ENCODE data around the gene NCMAP. TPM values are rescaled to one million over a fixed set of nuclear protein-coding genes. Genes with fewer than 3 reads are reported as not detected.

NCMAP gene
- total RNA-seq, 1 donor from 2014 or later, result under 0.01 TPM

- DNase-seq, result no peak
Observed at GRCh38 chr1:24572301-24572700, 16.4 kb downstream of the NCMAP start.

DNA sequence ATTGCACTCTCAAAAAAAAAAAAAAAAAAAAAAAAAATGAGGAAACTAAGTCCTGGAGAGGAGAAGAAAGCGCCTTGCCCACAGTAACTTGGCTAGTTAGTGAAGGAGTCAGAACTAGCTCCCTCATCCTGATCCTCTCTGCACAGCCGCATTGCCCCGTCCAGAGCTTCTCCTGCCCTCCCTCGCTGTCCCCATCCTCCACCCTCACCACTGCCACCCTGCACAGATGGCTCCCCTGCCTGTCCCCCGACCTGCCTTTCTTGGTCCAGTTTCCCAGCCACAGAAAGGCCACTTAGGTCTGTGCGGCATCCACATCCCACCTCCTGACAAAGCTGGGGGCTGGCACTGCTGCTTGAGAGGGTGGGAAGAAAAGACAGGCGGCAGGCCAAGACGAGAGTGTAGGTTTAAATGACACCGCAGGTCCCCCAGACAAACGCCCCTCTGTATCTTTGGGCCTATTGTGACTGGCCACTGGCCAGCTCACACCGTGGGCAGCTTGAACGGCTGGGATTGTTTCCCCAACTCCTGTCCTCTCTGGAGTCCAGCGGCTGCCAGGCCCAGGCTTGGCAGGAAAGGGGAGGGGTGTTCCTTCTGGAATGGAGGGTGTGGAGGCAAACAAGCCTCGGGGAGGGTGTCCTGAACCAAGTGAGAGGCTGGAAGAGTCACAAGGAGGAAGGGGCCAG, 20.2 kb downstream of the NCMAP start:
- no peak for DNase-seq

DNA sequence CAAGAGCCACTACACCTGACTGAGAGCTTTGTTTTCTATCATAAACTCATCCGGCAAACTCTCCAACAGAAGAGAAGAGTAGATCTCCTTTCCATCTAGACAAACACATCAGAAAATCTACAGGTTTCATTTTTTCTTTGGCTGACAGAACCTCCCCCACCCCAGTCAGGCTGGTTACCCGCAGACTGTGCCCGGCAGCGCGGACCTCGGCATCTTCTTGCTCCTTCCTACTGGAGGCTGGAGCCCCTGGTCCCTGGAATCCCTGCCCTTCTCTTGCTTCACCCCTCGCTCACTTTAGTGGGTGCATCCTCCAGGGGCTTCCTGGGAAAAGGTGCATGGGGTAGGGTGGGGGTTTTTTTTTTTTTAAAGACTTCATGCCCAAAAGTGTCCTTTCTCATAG, 23.0 kb downstream of the NCMAP start:
- DNase-seq, result no peak

- DNase-seq, result no peak
Observed at GRCh38 chr1:24580756-24581155, 24.9 kb downstream of the NCMAP start.

DNA sequence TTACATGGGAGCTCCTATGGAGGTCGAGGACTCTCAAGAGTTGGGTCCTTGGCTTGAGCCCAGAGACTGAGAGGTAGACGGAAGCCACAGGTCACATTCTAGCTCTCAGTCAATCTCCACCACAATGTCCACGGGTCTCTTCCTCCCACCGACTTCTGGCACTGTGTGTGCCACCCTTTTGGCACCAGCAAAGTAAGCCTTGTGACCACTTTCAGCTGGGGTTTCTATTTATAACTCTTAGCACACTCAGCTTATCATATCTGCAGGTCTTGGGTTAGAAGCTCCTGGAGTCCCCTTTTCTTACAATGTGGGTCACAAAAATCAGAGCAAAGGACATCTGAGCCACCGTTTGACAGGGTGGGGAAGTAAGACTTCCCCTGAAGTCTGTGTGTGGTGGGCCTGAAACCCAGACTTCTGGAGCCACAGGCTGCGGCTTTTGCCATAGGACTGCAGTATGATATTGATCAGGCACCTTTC, 28.3 kb downstream of the NCMAP start:
- DNase-seq, result no peak

DNA sequence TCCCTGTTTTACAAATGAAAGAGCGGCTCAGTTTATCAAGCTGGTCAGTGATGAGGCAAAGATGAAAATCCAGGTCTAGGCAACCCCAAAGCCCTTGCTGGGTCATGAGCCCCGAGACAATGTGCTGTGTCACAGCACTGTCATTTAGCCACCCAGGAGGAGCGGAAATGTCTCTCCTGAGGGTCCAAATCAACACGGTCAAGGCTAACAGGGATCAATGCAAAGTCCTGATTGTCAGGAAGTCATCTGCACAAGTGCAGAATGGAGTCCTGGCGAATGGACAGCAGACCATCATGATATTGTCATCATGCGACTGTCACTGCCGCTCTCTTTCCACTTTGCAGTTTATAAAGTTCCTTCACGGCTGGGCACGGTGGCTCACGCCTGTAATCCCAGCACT, 30.2 kb downstream of the NCMAP start:
- no peak for DNase-seq

DNA sequence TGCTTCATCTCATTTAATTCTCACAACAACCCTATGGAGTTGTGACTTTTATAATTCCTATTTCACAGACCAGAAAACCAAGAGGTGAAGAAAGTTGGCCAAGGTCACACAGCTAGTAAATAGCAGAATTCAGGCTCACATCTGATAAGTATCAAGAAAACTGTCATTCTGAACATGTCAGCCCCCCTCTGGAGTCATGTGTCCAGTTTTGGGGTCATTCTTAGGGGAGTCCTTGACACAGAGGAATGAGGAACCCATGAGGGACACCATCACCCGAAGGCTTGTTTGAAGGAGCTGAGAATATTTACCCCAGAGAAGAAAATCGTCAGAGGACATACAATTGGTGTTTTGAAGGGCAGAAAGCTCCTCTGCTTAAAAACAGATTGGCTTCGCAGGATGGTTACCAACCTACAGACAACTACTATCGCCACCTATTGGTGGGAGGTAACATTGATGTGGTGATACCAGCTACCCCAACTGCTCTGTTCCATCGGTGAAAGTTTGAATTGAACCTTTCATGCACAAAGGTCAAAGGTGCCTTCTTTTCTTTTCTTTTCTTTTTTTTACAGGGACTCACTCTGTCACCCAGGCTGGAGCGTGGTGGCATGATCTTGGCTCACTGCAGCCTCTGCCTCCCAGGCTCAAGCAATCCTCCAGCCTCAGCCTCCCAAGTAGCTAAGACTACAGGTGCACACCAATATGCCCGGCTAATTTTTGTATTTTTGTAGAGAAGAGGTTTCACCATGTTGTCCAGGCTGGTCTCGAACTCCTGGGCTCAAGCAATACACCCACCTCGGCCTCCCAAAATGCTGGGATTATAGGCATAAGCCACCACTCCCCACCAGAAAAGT, 31.3 kb downstream of the NCMAP start:
- no peak for DNase-seq

- DNase-seq, result no peak
Observed at GRCh38 chr1:24588573-24588972, 32.7 kb downstream of the NCMAP start.

- DNase-seq, result no peak
Observed at GRCh38 chr1:24589200-24589599, 33.3 kb downstream of the NCMAP start.

DNA sequence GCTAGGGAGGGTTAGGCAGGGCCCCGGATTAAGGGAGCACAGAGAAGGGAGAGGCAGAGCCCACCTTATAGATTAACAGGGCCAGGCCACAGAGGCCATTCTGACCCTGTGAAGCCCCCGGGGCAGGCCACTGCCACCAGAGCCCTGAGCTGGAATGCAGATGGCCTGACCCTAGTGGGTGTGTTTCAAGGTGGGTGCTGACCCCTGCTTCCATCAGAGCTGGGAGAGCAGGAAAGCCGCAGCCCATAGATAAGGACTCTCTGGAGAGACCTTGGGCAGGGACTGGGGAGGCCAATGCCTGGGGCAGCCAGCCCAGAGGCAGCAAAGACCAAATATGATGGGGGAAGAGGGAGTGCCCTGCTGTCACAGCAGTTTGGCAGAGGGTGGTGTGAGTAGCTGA, 35.9 kb downstream of the NCMAP start:
- DNase-seq, result no peak

DNA sequence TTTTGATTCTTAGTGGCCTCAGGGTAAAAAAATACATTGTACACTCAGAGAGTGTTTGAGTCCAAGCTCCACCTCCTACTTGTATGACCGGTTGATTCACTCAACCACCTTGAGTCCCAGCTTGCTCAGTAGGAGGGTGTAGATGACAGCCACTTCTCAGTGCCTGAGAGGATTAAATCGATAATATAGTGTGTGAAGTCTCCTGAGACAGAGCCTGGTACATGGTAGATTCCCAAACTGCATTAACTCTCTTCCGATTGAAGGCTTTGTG, 38.4 kb downstream of the NCMAP start:
- no peak for DNase-seq

DNA sequence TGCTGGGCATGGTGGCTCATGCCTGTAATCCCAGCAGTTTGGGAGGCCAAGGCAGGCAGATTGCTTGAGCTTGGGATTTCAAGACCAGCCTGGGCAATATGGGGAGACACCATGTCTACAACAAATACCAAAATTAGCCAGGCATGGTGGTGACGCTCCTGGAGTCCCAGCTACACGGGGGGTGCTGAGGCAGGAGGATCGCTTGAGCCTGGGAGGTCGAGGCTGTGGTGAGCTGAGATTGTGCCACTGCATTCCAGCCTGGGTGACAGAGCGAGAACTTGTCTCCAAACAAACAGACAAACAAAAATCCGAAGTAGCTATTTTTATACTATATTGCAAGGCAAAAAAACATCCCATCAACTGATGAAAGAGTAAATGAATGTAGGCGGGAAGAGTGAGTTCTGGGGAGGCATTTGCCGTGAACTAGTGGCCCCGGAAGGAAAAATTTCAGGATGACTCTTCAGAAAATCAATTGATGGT, 40.6 kb downstream of the NCMAP start:
- DNase-seq, result no peak

GRCh38 chr1:24599265-24599664, 43.4 kb downstream of the NCMAP start:
- no peak for DNase-seq

- no peak for DNase-seq
Observed at GRCh38 chr1:24600551-24600950, 44.7 kb downstream of the NCMAP start.

- DNase-seq, result no peak
Observed at GRCh38 chr1:24605534-24606295, 49.8 kb downstream of the NCMAP start.

DNA sequence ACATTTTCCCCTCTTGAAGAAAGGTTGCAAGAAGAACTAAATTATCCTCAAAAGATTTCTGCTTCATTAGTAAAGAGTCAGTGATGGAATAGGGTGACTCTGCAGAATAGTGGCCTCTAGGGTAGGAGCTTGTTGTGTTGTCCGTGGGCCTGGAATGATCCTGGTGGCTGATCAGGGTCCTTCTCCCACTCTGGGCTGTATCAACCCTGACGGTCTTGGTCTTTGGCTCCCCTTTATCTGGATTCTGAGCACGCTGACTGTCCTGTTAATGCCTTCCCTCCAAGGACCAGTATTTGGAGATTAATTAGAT, 50.4 kb downstream of the NCMAP start:
- DNase-seq, result no peak

DNA sequence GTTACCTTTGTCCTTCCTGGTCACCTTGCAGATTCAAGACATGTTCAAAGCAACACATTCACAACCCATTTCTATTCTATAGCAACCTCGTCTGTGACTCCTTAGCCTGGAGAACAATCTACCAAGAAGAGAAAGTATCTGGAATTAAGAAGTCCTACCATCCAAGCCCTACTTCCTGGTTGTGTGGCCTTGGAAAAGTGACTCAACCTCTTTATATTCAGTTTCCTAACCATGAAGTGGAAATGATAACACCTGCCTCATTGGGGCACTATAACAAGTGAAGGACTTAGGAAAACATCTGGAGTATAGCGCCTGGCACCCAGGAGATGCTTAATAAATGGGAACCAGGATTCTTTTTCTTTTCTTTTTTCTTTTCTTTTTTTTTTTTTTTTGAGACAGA, 50.7 kb downstream of the NCMAP start:
- no peak for DNase-seq

- no peak for DNase-seq
Observed at GRCh38 chr1:24609949-24610517, 54.1 kb downstream of the NCMAP start.

DNA sequence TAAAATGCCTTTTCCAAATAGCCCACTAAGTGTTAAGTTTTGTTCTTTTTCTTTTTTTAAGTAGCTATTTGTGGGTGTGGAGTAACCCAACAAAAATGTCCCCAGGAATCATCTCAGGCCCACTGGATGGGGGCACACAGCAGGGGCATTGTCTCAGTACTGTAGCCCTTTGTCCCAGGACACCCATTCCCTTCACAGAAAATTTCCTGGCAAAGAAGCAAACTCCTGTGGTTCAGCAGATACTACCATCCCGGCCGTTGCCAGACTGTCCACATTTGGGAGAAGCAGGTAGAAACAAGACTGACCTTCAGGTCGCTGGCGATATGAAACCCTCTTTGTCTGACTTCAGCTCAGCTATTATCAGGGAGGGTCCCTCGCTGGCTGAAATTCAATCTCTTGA, 63.5 kb downstream of the NCMAP start:
- DNase-seq, result peak; percentile 7

DNA sequence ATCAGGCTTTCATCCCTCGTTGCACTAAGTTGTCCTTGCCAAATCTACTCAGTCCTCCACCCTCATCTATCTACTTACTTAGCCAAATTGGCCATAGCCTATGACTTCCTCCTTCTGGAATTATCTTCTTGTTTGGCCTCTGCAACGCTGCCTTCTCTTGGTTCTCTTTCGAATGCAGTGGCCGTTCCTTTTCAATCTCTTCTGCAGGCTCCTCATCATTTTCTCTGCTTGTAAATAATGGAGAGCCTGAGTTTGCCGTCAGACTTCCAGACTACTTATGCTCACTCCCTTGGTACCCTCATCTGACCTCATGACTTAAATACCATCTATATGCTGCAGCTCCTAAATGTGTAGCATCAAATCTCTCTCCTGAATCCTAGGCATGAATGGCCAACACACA, 64.8 kb downstream of the NCMAP start:
- DNase-seq, result no peak

- DNase-seq, result no peak
Observed at GRCh38 chr1:24621121-24621520, 65.2 kb downstream of the NCMAP start.

DNA sequence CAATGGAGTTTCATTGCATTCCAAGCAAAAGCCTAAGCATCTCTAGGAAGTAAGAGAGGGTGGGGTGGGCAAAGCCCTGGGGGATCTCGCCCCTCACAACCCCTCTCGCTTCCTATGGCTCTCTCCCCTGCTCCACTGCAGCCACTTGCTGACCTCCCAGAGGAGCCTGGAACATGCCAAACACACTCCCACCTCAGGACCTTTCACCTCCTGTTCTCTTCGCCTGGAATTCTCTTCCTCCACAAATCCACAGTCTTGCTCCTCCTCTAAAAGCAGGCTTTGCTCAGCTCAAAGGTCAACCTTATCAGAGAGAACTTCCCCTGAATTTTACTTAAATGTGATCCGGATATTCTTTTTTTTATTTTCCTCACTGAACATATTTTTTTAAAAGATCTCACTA, 66.3 kb downstream of the NCMAP start:
- no peak for DNase-seq

GRCh38 chr1:24632832-24633175, 76.9 kb downstream of the NCMAP start:
- no peak for DNase-seq
